Fibroblast of the aortic adventitia (primary cell): Measurements from ENCODE around the gene GJA9. TPM values are rescaled to one million over a fixed set of nuclear protein-coding genes. Genes with fewer than 3 reads are reported as not detected.

Source experiments
- DNase-seq: peaks from one replicate; pipeline ENCODE4 v3.0.0-alpha.2; 2010; ENCODE audit warnings: low read depth
- H3K4me3 ChIP-seq: 2 replicates; pipeline ENCODE4 v1.5.1; 2011; ENCODE audit warnings: low read depth, mild to moderate bottlenecking, control low read depth, low read length, moderate library complexity
- CTCF ChIP-seq: IDR thresholded peaks from 2 replicates; pipeline ENCODE4 v1.5.1; 2011; ENCODE audit warnings: mild to moderate bottlenecking, low read length, control low read depth, inconsistent platforms; ENCODE audit not compliant: insufficient read depth
- total RNA-seq: library from RNA; depleted of rRNA; stranded (reverse); fragments of >200 nt; gene quantifications from 2 replicates; pipeline ENCODE4 v1.2.3, GENCODE V29; 2012; ENCODE audit warnings: low replicate concordance

GJA9 gene
- total RNA-seq, 1 donor, result 0.09 TPM

GRCh38 chr1:38833146-38833545 lies 48.2 kb downstream of the GJA9 start:
- TF ChIP-seq CTCF, result no peak

GRCh38 chr1:38832370-38832734 lies 49.0 kb downstream of the GJA9 start:
- no peak for TF ChIP-seq CTCF
- no peak for DNase-seq

More at GRCh38 chr1:38833146-38833545, 48.2 kb downstream of the GJA9 start:
- no peak overlapping the region for H3K4me3 ChIP-seq
- no peak for DNase-seq

DNA sequence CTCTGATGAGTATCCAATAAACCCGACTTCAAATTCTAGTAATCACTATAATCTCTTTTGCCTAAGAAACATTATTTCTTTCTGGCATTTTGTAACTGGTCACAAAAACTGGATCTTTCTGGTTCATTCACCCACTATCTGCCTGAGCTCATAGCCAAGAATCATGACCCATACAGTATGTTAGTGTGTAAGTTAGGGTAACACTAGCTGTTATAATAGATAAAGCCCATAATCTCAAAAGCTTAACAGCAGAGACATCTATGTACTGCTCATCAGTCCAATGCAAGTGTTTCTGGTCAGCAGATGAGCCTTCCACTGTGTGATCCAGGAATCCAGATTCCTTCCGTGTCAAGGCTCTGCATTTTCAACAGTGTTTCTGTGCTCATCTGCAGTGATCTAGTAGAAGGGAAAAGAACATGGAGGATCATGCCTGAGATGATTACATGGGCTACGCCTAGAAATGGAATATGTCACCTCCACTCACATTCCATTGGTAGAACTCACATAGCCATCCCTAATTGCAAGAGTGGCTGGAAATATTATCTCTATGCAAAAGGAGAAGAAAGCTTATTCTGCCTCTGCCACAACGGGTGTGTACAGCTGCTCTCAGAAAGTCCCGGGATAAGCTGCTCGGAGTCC lies 49.5 kb downstream of the GJA9 start:
- TF ChIP-seq CTCF, result no peak
- no peak for DNase-seq
- H3K4me3 ChIP-seq, result no peak overlapping the region

More at GRCh38 chr1:38832370-38832734, 49.0 kb downstream of the GJA9 start:
- no peak overlapping the region for H3K4me3 ChIP-seq

- no peak for DNase-seq
- H3K4me3 ChIP-seq, result no peak overlapping the region
- no peak for TF ChIP-seq CTCF
Observed at GRCh38 chr1:38829368-38829767, 52.0 kb downstream of the GJA9 start.

- no peak for DNase-seq
- H3K4me3 ChIP-seq, result no peak overlapping the region
- no peak for TF ChIP-seq CTCF
Observed at GRCh38 chr1:38827318-38827717, 54.1 kb downstream of the GJA9 start.

GRCh38 chr1:38826886-38827285 lies 54.5 kb downstream of the GJA9 start:
- H3K4me3 ChIP-seq, result no peak overlapping the region
- no peak for DNase-seq
- TF ChIP-seq CTCF, result no peak

DNA sequence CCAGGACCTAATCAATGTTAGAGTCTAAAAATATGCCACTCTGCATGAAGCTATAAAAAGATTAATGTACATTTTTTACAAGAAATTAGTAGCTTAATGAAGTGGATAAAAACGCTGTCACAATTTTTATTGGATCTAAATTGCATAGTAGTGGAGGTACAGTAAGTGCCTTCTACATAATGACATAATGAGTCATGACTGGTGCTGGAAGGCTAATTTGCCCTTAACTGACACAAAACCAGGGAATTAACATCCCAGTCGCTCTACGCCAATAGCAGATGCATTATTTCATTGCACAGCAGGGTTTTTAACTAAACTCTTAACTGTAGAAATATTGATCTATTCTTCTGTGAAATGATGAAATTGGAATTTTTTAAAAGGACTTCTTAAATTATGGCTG lies 55.1 kb downstream of the GJA9 start:
- no peak for TF ChIP-seq CTCF
- H3K4me3 ChIP-seq, result no peak overlapping the region
- no peak for DNase-seq
